ENCODE data around the gene MAT1A. TPM values are rescaled to one million over a fixed set of nuclear protein-coding genes. Genes with fewer than 3 reads are reported as not detected.
"Not testable (repeated sequence)": the region's sequence is repeated elsewhere in the genome, so short reads cannot be mapped to it uniquely, and the experiment has no call there.

Gene MAT1A
- total and polyA plus RNA-seq, 9 donors: 0.72 to 7.7 (median 1.5) TPM

DNA sequence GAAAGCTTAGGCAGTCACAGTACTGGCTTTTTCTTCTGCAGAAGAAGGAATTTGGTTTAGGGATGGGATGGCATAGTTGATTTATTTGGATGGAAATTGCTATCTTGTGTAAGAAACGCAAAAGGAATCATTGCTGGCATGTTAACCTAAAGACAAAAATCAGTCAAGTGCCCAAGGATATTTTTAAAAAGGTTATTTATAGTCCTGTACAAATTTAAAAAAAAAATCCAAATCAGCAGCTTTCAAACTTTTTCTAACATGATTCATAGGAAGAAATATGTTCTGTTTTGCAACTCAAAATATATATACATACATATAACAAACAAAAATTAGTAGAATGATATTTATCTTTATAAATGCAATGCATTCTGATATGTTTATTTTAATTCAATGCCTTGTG lies 55.6 kb downstream of the MAT1A start:
- H3K36me3 ChIP-seq; DNase-seq; intact Hi-C loops (cut with DNase I); H3K27ac ChIP-seq; H3K4me3 ChIP-seq; H3K4me1 ChIP-seq (ENCODE audit: insufficient read depth); H3K27me3 ChIP-seq; H3K9me3 ChIP-seq: not testable (repeated sequence)
- WGBS, 3 donors: 44 to 49% (median 45%) methylated on average over 1 of the region's 1 CpG

DNA sequence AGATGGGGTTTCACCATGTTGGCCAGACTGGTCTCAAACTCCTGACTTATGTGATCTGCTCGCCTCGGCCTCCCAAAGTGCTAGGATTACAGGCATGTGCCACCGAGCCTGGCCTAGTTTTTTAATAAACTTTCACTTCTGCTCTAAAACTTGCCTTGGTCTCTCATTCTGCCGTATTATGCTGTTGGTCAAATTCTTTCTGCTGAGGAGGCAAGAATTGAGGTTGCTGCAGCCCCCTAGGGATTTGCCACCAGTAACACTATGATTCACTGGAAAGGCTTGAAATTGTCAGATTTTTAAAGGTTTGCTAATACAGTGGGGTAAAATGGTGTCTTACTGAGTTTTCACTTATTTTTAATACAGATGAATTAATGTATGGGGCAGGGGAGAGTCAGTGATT lies 62.7 kb downstream of the MAT1A start:
- H3K4me3 ChIP-seq; DNase-seq; H3K27me3 ChIP-seq; H3K27ac ChIP-seq; H3K9me3 ChIP-seq; H3K4me1 ChIP-seq (ENCODE audit: insufficient read depth); H3K36me3 ChIP-seq: not testable (repeated sequence)
- 72 to 82% (median 72%) methylated on average over 4 of the region's 4 CpGs for WGBS, 3 donors
- intact Hi-C loops (cut with DNase I): loop anchor here in 1 of 4 donors (10.0 kb wide), 1 partner anchor 852 kb away; no protein-coding TSS in a partner anchor

DNA sequence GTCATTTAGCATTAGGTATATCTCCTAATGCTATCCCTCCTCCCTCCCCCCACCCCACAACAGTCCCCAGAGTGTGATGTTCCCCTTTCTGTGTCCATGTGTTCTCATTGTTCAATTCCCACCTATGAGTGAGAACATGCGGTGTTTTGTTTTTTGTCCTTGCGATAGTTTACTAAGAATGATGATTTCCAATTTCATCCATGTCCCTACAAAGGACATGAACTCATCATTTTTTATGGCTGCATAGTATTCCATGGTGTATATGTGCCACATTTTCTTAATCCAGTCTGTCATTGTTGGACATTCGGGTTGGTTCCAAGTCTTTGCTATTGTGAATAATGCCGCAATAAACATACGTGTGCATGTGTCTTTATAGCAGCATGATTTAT lies 66.4 kb downstream of the MAT1A start:
- not testable (repeated sequence) for H3K36me3 ChIP-seq; H3K27ac ChIP-seq; H3K4me3 ChIP-seq; H3K4me1 ChIP-seq (ENCODE audit: insufficient read depth); H3K27me3 ChIP-seq; H3K9me3 ChIP-seq; DNase-seq
- 53 to 71% methylated on average over 2 of the region's 5 CpGs; no CpG with 5 or more reads in 1 of the 3 donors for WGBS, 3 donors
- intact Hi-C loops (cut with DNase I): loop anchor here in 3 of 4 donors (5.0 to 10.0 kb wide), 2 partner anchors 81 to 848 kb away; no protein-coding TSS in a partner anchor

Other genes starting within 250 kb of the MAT1A start
- gene TMEM254, start 211.0 kb downstream of the MAT1A start, total RNA-seq: 10 to 100 TPM in 6 of 7 donors, 1 to 10 TPM in 1; 9.3 to 20.4 (median 12.0) TPM
- gene TMEM254, start 211.0 kb downstream of the MAT1A start, polyA plus RNA-seq: 10 to 100 TPM; 11.8 to 55.7 TPM
- 10 to 100 TPM in 4 of 7 donors, 1 to 10 TPM in 3; 3.1 to 16.9 (median 10.4) TPM for gene PLAC9, start 156.9 kb downstream of the MAT1A start, total RNA-seq
- gene PLAC9, start 156.9 kb downstream of the MAT1A start, polyA plus RNA-seq: 1 to 10 TPM; 4.3 to 6.3 TPM
- gene ANXA11, start 84.1 kb downstream of the MAT1A start, total RNA-seq: 100 to 1,000 TPM in 6 of 7 donors, 10 to 100 TPM in 1; 44.2 to 159 (median 137) TPM
- gene ANXA11, start 84.1 kb downstream of the MAT1A start, polyA plus RNA-seq: 100 to 1,000 TPM in 1 of 2 donors, 10 to 100 TPM in 1; 55.9 to 372 TPM
- 1 to 10 TPM in 1 of 7 donors, under 1 TPM in 2, not detected in 4; 0.33 to 3.8 (median 0.72) TPM for gene DYDC1, start 67.1 kb upstream of the MAT1A start, total RNA-seq
- gene DYDC1, start 67.1 kb upstream of the MAT1A start, polyA plus RNA-seq: not detected
- gene DYDC2, start 67.1 kb upstream of the MAT1A start, total RNA-seq: 1 to 10 TPM in 3 of 7 donors, under 1 TPM in 2, not detected in 2; 0.87 to 6.7 (median 1.4) TPM
- under 1 TPM; 0.17 to 0.24 TPM for gene DYDC2, start 67.1 kb upstream of the MAT1A start, polyA plus RNA-seq
- gene PRXL2A, start 118.9 kb upstream of the MAT1A start, total RNA-seq: 10 to 100 TPM; 26.7 to 54.9 (median 43.7) TPM
- 10 to 100 TPM; 24.8 to 58.9 TPM for gene PRXL2A, start 118.9 kb upstream of the MAT1A start, polyA plus RNA-seq
- gene TSPAN14, start 164.7 kb upstream of the MAT1A start, total RNA-seq: 100 to 1,000 TPM in 1 of 7 donors, 10 to 100 TPM in 6; 38.5 to 103 (median 74.8) TPM
- 10 to 100 TPM; 35.4 to 77.1 TPM for gene TSPAN14, start 164.7 kb upstream of the MAT1A start, polyA plus RNA-seq
- gene SH2D4B, start 248.2 kb upstream of the MAT1A start, total RNA-seq: under 1 TPM in 3 of 7 donors, not detected in 4; 0.05 to 0.53 (median 0.10) TPM
- under 1 TPM in 1 of 2 donors, not detected in 1; 0.10 TPM for gene SH2D4B, start 248.2 kb upstream of the MAT1A start, polyA plus RNA-seq